Caco-2 (cell line): ENCODE results near the gene ENTR1. TPM values are rescaled to one million over a fixed set of nuclear protein-coding genes. Genes with fewer than 3 reads are reported as not detected.

Source experiments
- BruUV-seq: library from RNA; stranded (reverse); fragments of 400-500 nt; replicated peaks from 2 replicates; lab custom pipeline; 2021; lab: Mats Ljungman, UMichigan
- CTCF ChIA-PET: fragments of 300-600 bp; sonication (Branson Sonifier 250); formaldehyde crosslinking; loops from one replicate; lab custom pipeline; 2022; ENCODE audit warnings: antibody characterized with exemption; lab: Charles Lee
- POLR2A ChIA-PET: fragments of 300-600 bp; sonication (Branson Sonifier 250); formaldehyde crosslinking; loops from one replicate; lab custom pipeline; 2022; ENCODE audit warnings: antibody characterized with exemption; lab: Charles Lee
- DNase-seq, 2 experiments: peaks; one replicate each; pipeline versions ENCODE4 v3.0.0 to v3.0.0-alpha.2; 2020 to 2022
- H3K27me3 ChIP-seq: replicated peaks from 2 replicates; pipeline ENCODE4 v1.6.0; 2011; ENCODE audit warnings: low read length; ENCODE audit not compliant: control insufficient read depth, insufficient read depth
- H3K36me3 ChIP-seq: 2 replicates; pipeline ENCODE4 v1.5.1; 2011; ENCODE audit warnings: low read length; ENCODE audit not compliant: control insufficient read depth, insufficient read depth
- H3K4me1 ChIP-seq: fragments of 250-450 bp; sonication (Bioruptor Pico); 2 replicates; pipeline ENCODE4 v1.5.1; 2020; ENCODE audit warnings: mild to moderate bottlenecking
- H3K4me3 ChIP-seq: 2 replicates; pipeline ENCODE4 v1.5.1; 2011; ENCODE audit warnings: low read depth, mild to moderate bottlenecking, control low read depth, low read length
- H3K9me3 ChIP-seq: fragments of 250-450 bp; sonication (Bioruptor Pico); 2 replicates; pipeline ENCODE4 v1.5.1; 2020; ENCODE audit warnings: mild to moderate bottlenecking, moderate library complexity
- H3K27ac Mint-ChIP-seq: one replicate; pipeline ENCODE4 v1.8.0; 2022; ENCODE audit warnings: mixed read lengths; ENCODE audit not compliant: unreplicated experiment
- H3K27me3 Mint-ChIP-seq: one replicate; pipeline ENCODE4 v1.8.0; 2022; ENCODE audit warnings: mixed read lengths; ENCODE audit not compliant: insufficient read depth, unreplicated experiment
- H3K36me3 Mint-ChIP-seq: one replicate; pipeline ENCODE4 v1.8.0; 2022; ENCODE audit warnings: mild to moderate bottlenecking, mixed read lengths; ENCODE audit not compliant: insufficient read depth, unreplicated experiment
- H3K4me1 Mint-ChIP-seq: one replicate; pipeline ENCODE4 v1.8.0; 2022; ENCODE audit warnings: low read depth, mixed read lengths; ENCODE audit not compliant: unreplicated experiment
- H3K4me3 Mint-ChIP-seq: one replicate; pipeline ENCODE4 v1.8.0; 2022; ENCODE audit warnings: mild to moderate bottlenecking, moderate library complexity, mixed read lengths; ENCODE audit not compliant: unreplicated experiment
- H3K9me3 Mint-ChIP-seq: one replicate; pipeline ENCODE4 v1.8.0; 2022; ENCODE audit warnings: mixed read lengths; ENCODE audit not compliant: unreplicated experiment
- intact Hi-C: fragments of 100-400 bp; cut with micrococcal nuclease; formaldehyde crosslinking; loops from one replicate; pipeline ENCODE4 v1.10.0; 2022; ENCODE audit not compliant: unreplicated experiment
- total RNA-seq: library from RNA; stranded (reverse); gene quantifications from 2 replicates; pipeline ENCODE4 v1.2.3, GENCODE V29; 2022
- TF ChIP-seq, protein P1 (sequence below), 2 experiments: fragments of 200-600 bp in 1 of 2; IDR thresholded peaks; 1 replicate in 1 of 2; 2 replicates in 1 of 2; pipeline versions ENCODE4 v1.5.1 to v1.8.0; 2011 to 2022; ENCODE audit warnings: antibody characterized with exemption in 1 of 2, control low read depth in 1 of 2, inconsistent platforms in 1 of 2, low read depth in 1 of 2, low read length in 1 of 2, mild to moderate bottlenecking in 1 of 2, moderate library complexity in 1 of 2; ENCODE audit not compliant: insufficient read depth in 1 of 2, severe bottlenecking in 1 of 2, unreplicated experiment in 1 of 2

The ENTR1 gene
- total RNA-seq, 1 experiment from 2014 or later: 85.2 TPM

DNA sequence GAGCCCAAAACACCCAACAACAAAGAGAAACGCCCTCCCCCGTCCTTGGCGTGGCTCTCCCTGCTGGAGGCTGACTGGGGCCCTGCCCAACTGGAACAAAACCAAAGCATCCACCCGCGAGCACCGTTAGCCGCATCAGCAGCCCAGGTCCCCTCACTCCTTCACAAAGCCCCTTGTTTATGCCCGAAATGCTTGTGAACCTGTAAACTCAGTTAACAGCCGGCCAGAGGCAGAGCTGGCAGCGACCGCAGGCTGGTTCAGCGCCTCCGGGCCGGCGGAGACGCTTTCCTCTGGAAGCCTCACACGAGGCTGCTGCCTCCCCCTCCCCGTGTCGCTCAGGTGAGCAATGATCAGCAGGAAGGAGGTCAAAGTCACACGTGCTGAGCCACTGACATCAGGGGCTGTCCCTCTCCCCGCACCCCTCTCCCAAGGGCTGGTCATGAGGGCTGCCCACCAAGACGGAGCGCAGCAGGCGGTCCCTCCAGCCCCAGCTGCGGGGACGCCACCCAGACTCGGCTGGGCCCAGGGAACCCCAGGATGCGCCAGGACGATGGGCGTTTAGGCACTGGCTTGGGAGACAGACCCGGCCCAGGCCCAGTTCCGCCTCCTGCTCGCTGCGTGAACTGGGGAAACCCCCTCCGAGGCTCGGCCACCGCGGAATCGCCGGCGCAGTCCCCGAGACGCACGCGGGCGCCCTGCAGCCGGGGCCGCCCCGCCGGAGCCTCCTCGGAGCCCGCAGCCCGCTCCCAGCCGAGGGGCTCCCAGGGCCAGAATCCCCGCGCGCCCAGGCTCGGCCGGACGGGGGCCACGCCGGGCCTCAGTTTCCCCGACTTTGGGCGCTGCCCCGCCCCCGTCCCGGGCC lies 11.0 kb downstream of the ENTR1 start:
- Histone ChIP-seq H3K9me3 (no peaks in the 10 kb centered on the region), H3K27me3 (no peaks in the 10 kb centered on the region), H3K36me3 (no peaks in the 10 kb centered on the region), H3K4me1 (no peaks in the 10 kb centered on the region), H3K4me3 (peak overlapping the region; percentile 96)
- CTCF ChIA-PET: no interaction called here
- DNase-seq: peak in 1 of 2 experiments; percentile 39
- BruUV-seq: no TSS peak
- intact Hi-C loops: loop anchor here (1.0 to 5.0 kb wide), 3 partner anchors 37 to 87 kb away; partner anchors contain the start of gene DNLZ
- Mint-ChIP-seq H3K4me3 (peak overlapping the region; percentile 91), H3K27ac (peak overlapping the region; percentile 76), H3K36me3 (peaks cover 76% of the 10 kb centered on the region), H3K4me1 (peaks cover 20% of the 10 kb centered on the region), H3K27me3 (no peaks in the 10 kb centered on the region), H3K9me3 (no peaks in the 10 kb centered on the region)
- POLR2A ChIA-PET: interaction anchor here (0.5 kb wide), 1 partner anchor 65 kb away, joined by 12 read pairs; no protein-coding TSS in a partner anchor
- TF ChIP-seq, protein P1, sequence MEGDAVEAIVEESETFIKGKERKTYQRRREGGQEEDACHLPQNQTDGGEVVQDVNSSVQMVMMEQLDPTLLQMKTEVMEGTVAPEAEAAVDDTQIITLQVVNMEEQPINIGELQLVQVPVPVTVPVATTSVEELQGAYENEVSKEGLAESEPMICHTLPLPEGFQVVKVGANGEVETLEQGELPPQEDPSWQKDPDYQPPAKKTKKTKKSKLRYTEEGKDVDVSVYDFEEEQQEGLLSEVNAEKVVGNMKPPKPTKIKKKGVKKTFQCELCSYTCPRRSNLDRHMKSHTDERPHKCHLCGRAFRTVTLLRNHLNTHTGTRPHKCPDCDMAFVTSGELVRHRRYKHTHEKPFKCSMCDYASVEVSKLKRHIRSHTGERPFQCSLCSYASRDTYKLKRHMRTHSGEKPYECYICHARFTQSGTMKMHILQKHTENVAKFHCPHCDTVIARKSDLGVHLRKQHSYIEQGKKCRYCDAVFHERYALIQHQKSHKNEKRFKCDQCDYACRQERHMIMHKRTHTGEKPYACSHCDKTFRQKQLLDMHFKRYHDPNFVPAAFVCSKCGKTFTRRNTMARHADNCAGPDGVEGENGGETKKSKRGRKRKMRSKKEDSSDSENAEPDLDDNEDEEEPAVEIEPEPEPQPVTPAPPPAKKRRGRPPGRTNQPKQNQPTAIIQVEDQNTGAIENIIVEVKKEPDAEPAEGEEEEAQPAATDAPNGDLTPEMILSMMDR (IDR thresholded peaks at IDR 0.05; ENCODE audit: insufficient read depth in 1 of 2, low read depth in 1 of 2, low read length in 1 of 2, severe bottlenecking in 1 of 2, unreplicated experiment in 1 of 2): no peak

DNA sequence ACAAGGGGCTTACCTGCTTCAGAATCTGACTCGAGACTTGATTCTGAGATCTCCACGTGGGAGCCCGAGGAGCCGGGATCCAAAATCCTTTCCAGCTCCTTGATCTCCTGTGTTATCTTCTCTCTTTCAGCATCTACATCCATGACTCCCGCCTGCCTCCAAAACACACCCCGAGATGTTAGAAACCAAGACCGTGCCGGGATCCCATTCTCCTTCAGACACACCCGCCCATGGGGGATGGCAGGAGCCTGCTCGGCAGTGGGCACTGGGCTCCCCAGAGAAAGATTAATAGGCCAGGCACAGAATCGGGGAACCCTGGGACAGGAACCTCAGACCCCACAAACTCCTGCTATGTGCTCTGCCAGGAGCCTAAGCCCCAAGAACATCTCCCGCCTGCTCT lies 12.1 kb downstream of the ENTR1 start:
- Histone ChIP-seq H3K9me3 (no peaks in the 10 kb centered on the region), H3K4me1 (no peaks in the 10 kb centered on the region), H3K36me3 (peaks cover 1% of the 10 kb centered on the region; the same call in 1 of the 2 replicates), H3K27me3 (no peaks in the 10 kb centered on the region), H3K4me3 (no peak overlapping the region)
- Mint-ChIP-seq H3K36me3 (peaks cover 71% of the 10 kb centered on the region), H3K4me1 (peaks cover 20% of the 10 kb centered on the region), H3K4me3 (peak overlapping the region; percentile 91), H3K9me3 (no peaks in the 10 kb centered on the region), H3K27ac (peak overlapping the region; percentile 76), H3K27me3 (no peaks in the 10 kb centered on the region)
- TF ChIP-seq, protein P1 (IDR thresholded peaks at IDR 0.05; ENCODE audit: insufficient read depth in 1 of 2, low read depth in 1 of 2, low read length in 1 of 2, severe bottlenecking in 1 of 2, unreplicated experiment in 1 of 2): no peak
- CTCF ChIA-PET: no interaction called here
- BruUV-seq: no TSS peak
- POLR2A ChIA-PET: no interaction called here
- intact Hi-C loops: loop anchor here (5.0 kb wide), 1 partner anchor 36 kb away; the partner anchor contains the start of gene DNLZ
- DNase-seq: no peak

DNA sequence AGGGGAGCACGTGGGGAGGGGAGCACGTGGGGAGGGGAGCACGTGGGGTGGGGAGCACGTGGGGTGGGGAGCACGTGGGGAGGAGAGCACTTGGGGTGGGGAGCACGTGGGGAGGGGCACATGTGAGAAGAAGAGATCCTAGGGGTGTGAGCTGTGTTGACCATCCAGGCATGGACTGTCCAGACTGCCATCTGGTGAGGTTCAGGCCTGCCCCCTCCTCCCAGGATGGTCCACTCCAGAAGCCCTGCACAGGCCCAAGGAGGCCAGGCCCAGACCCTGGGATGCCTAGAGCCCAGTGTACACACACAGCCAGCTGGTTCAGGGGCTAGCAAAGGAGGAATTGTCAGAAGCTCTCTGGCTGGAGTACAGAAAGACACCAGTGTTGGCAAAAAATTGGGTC lies 12.8 kb downstream of the ENTR1 start:
- no peaks in the 10 kb centered on the region for H3K4me1 ChIP-seq
- DNase-seq: no peak
- Mint-ChIP-seq H3K9me3 (no peaks in the 10 kb centered on the region), H3K27me3 (no peaks in the 10 kb centered on the region), H3K36me3 (peaks cover 75% of the 10 kb centered on the region), H3K4me3 (no peak overlapping the region), H3K4me1 (peaks cover 20% of the 10 kb centered on the region), H3K27ac (no peak overlapping the region)
- no peak overlapping the region for H3K4me3 ChIP-seq
- H3K9me3 ChIP-seq: no peaks in the 10 kb centered on the region
- ChIA-PET CTCF (no interaction called here), POLR2A (no interaction called here)
- H3K36me3 ChIP-seq: peaks cover 1% of the 10 kb centered on the region; the same call in 1 of the 2 replicates
- TF ChIP-seq, protein P1 (IDR thresholded peaks at IDR 0.05; ENCODE audit: insufficient read depth in 1 of 2, low read depth in 1 of 2, low read length in 1 of 2, severe bottlenecking in 1 of 2, unreplicated experiment in 1 of 2): no peak
- BruUV-seq: no TSS peak
- no peaks in the 10 kb centered on the region for H3K27me3 ChIP-seq
- intact Hi-C loops: loop anchor here (5.0 kb wide), 1 partner anchor 35 kb away; the partner anchor contains the start of gene DNLZ
